ENCODE measurements around the gene TRAK1.
"Not testable (repeated sequence)": the region's sequence is repeated elsewhere in the genome, so short reads cannot be mapped to it uniquely, and the experiment has no call there.

TRAK1 gene

DNA sequence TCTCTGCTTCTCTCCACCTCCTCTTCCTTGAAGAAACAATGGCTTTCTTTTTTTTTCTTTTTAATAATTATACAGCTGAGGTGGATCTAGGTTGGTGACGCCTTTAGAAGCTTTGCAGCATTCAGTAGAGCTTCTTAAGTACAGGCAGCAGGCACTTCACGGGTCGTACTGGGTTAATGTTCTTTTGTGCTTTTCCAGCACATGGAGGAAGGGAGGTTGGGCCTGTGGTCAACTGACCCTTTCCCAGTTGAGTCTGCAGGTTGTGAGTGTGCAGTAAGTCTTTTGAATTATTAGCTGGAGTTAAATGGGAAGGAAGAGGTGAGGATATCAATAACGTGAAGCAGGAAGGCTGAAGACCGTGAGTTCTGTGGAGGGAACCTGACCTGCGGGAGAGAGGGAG, 7.0 kb downstream of the TRAK1 start:
- DNase-seq, result no peak

DNA sequence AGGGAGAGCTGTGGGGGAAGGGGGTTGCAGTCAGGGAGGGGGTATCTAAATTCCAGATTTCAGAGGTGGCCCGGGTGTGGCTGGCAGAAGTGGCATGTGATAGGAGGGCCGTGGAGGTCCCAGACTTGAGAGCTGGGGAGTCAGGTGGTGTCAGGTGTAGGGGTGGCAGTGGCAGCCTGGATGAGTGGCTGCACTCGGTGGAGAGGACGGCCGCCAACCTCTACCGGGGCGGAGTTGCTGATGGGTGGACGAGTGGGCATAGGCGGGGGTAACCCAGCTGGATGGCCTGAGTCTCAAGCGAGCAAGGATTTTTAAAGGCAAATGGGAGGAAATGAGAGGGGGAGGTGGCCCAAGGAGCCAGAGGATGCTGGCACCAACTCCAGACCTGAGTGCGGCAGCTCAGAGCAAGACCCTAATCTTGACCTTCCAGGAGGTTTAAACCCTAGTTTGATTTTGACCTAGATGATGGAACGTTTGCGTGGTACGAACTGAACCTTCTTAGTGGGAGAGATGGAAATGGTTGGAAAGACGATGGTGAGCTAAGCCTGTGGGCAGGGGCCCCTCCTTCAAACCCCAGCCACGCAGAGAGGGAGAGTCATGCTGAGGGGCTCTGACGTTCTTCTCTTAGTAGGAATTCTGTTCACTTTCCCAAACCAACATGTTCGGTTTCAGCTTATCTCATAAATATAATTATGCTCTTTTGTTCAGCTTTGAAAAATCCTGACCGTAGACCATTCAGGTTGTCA, 8.0 kb downstream of the TRAK1 start:
- DNase-seq, result no peak

DNA sequence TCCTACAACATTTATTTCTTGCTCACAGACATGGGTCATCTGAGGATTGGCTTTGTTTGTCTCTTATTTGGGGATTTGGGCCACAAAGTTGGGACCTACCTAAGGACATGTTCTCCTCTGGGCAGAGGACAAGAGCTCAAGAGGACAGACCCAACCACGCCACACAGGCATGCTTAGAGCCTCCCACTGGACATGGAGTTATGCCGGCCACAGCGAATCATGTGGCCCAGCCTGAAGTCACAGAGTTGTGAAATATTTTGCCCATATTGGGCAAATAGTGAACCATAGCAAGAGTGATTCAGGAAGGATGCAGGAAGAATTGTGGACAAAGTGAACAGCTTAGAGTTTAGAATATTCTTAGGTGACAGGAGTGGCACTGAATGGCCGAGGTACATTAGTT, 9.9 kb downstream of the TRAK1 start:
- DNase-seq, result no peak

DNA sequence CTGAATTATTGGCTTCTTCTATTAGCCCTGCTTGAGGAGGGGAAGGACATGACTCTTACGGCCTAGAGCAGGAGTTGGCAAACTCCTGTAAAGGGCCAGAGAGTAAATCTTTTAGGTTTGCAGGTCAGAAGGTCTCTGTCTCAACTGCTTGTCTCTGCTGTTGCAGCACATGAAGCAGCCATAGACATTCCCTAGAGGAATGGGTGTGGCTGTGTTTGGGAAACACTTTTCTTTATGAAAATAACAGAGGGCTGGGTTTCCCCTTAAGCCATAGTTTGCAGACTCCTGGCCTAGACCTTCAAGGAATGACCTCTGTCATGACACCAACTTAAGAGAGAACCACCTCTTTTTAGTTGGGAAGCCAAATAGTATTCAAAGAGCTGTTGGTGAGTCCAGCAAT, 10.3 kb downstream of the TRAK1 start:
- no peak for DNase-seq

DNA sequence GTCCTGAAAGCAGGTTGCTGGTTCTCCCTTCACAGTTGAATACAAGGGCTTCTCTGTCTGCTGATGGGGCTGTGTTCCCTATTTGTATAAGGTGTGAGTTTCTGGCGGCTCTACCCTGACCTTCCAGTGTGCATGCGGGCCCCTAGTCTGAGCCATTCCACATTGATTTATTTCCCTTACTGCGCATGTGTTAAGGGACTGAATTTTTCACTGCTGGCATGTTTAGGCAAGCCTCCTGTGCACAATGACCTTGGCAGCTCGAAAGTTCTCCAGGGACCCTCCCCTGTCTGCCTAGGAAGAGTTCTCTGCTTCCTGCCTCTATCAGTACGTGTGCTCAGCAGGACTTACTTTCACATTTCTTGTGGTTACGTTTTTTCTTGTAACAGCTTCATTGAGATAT, 11.4 kb downstream of the TRAK1 start:
- DNase-seq, result no peak

DNA sequence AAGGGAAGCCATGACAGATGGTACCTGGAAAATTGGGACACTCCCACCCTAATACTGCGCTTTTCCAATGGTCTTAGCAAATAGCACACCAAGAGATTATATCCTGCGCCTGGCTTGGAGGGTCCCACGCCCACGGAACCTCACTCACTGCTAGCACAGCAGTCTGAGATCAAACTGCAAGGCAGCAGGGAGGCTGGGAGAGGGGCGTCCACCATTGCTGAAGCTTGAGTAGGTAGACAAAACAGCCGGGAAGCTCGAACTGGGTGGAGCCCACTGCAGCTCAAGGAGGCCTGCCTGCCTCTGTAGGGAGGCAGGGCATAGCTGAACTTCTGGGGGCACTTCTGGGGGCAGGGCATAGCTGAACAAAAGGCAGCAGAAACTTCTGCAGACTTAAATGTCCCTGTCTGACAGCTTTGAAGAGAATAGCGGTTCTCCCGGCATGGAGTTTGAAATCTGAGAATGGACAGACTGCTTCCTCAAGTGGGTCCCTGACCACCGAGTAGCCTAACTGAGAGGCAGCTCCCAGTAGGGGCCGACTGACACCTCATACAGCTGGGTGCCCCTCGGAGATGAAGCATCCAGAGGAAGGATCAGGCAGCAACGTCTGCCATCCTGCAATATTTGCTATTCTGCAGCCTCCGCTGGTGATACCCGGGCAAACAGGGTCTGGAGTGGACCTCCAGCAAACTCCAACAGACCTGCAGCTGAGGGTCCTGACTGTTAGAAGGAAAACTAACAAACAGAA, 12.9 kb downstream of the TRAK1 start:
- not testable (repeated sequence) for DNase-seq

- DNase-seq, result not testable (repeated sequence)
These were observed 14.8 kb downstream of the TRAK1 start for GRCh38 chr3:42105994-42106393.

- DNase-seq, result no peak
These were observed 15.5 kb downstream of the TRAK1 start for GRCh38 chr3:42106646-42107045.

DNA sequence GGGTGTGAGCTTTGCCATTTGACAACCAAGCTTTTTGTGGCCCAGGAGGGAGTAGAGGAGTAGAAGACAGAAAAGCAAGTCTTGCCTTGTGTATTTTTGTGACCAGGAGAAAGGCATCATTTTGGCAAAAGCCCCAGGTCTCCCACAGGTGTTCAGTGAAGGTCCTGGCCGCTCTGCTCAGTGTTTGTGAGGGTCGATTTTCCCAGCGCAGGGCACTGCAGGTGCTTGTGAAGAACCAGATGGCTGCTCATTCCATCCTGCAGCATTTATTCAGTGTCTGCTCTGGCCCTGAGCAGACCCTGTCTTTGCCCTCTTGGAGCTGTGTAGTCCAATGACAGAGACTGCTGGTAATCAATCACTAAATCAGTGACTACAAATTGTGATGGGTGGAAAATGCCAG, 19.5 kb downstream of the TRAK1 start:
- no peak for DNase-seq

DNA sequence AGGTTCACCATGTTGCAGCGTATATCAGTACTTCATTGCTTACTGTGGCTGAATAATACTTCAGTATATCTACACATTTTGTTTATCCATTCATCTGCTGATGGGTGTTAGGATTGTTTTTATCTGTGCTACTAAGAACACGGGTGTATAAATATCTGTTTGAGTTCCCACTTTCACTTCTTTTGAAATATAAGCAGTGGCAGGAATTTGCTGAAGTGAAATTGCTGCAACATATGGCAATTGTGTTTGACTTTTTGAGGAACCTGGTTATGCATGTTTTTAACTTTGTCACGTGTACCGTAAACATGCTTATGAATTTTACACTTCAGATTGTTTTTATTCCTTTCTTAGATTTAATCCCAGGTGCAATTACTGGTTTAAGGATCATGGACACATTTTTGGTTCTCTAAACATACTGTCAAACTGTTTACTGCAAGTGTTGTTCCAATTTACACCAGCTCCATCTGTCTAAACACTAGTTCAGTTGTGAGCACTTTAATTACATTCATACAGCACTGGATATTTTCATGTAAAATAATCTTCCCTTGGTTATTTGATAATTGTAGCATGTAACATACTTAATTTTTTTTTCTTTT, 23.1 kb downstream of the TRAK1 start:
- DNase-seq, result no peak

DNA sequence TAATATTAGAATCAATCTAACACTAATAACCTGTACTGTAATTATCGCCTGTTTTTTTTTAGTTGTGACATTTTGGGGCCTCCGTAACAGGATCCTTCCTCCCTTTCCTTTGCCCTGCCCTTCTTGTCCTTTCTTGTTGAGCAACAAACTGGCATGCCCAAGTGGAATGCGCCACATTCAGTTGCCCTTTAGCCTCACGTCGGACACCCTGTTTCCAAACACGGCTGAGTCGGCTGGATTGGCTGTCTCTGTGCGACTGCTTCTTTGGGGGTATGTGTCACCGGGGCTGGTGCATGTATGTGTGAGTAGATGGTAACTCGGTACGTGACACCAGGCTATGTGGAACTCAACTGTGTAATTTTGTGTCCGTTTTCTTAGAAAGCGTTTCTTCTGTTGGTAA, 24.1 kb downstream of the TRAK1 start:
- no peak for DNase-seq

GRCh38 chr3:42115946-42116345, 24.8 kb downstream of the TRAK1 start:
- DNase-seq, result no peak

DNA sequence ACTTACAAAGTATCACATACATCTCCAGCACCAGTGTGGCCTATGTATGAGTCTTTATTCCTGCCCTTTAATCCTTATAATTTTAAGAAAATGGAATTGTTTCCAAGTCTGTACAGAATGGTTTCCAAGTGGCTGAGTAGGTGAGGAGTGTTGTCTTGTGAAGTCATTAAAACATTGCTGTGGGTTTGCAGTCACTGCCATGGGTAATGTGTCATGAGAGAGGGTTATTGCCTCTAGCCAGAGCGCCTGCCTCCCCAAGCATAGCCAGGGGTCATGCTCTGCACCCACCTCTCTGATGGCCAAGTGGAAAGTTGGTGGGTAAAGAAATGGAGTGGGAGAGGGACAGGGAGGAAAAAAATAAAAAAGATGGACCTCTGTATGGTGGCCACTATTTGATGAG, 25.3 kb downstream of the TRAK1 start:
- no peak for DNase-seq

- DNase-seq, result no peak
These were observed 26.2 kb downstream of the TRAK1 start for GRCh38 chr3:42117175-42118008.

GRCh38 chr3:42118762-42119361, 27.7 kb downstream of the TRAK1 start:
- DNase-seq, result no peak

GRCh38 chr3:42119561-42120355, 28.6 kb downstream of the TRAK1 start:
- DNase-seq, result no peak

- DNase-seq, result no peak
These were observed 29.7 kb downstream of the TRAK1 start for GRCh38 chr3:42120866-42121265.

DNA sequence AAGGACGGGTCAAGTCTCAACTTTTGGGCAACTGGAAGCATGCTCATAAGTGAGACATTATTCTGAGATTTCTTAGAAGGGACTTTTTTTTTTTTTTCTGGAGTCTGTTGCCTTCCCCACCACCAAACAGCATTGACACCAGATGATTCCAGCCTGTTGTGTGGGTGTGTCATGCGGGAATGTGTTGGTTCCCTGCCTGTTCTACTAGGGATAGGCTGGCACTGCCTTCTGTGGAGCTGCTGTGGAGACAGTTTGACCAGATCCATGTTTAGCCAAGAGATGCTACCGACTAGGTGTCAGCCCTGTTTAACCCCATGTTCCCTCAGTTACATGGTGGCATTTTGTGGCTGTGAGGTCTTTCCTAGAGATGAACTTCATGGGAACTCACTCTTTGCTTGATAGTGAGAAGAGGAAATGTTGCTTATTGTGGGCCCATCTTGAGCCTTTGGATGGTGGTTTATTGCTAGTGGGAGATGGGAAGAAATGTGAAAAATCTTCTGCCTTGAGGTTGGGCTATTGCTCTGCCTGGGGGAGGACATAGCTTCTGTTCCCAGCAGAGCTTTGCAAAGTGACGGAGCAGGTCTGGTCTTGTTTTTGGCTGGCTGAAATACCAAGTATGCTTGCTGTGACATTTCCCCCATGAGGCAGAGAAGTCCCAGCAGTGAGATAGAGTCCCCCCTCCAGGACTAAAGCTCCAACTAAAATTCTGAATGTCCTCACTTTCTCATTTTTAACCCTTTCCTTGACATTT, 31.3 kb downstream of the TRAK1 start:
- DNase-seq, result no peak

- no peak for DNase-seq
These were observed 31.9 kb downstream of the TRAK1 start for GRCh38 chr3:42123012-42123581.

- DNase-seq, result no peak
These were observed 32.9 kb downstream of the TRAK1 start for GRCh38 chr3:42123824-42124658.
